ENCODE data around the gene FGFBP3. TPM values are rescaled to one million over a fixed set of nuclear protein-coding genes. Genes with fewer than 3 reads are reported as not detected.
"Not testable (repeated sequence)": the region's sequence is repeated elsewhere in the genome, so short reads cannot be mapped to it uniquely, and the experiment has no call there.

The FGFBP3 gene
- polyA plus RNA-seq, 2 of the 4 experiments (the other 2 are of a cell fraction) = 0.70 to 2.7 TPM

GRCh38 chr10:91896212-91896756 lies 13.0 kb downstream of the FGFBP3 start:
- ChIA-PET CTCF (interaction anchor here (5.2 kb wide), 1 partner anchor 12 kb away, joined by 23 read pairs; the partner anchor contains the start of gene FGFBP3), POLR2A (no interaction called here)
- no peaks in the 10 kb centered on the region for H3K9me3 ChIP-seq
- H3K4me3 ChIP-seq = no peak overlapping the region
- peaks cover 11% of the 10 kb centered on the region for H3K4me1 ChIP-seq
- no peak overlapping the region for H3K27ac ChIP-seq
- FAIRE-seq = no peak
- H3K4me2 ChIP-seq = no peak overlapping the region
- no peak for DNase-seq (ENCODE audit: low read depth in 1 of 2, low spot score in 1 of 2)
- no peak for ATAC-seq
- WGBS (ENCODE audit: missing lambda C conversion rate) = 83% methylated on average over 3 of the region's 3 CpGs
- TF ChIP-seq EHMT2 (IDR thresholded peaks at IDR 0.05; ENCODE audit: low read depth) (no peak), CEBPB (IDR thresholded peaks at IDR 0.05) (no peak), FOSL2 (IDR thresholded peaks at IDR 0.05) (no peak), FOSL2 (CRISPR knock-in tag; IDR thresholded peaks at IDR 0.05) (no peak), HMGXB4 (CRISPR knock-in tag; IDR thresholded peaks at IDR 0.05; ENCODE audit: borderline replicate concordance) (no peak), ZC3H11A (IDR thresholded peaks at IDR 0.05) (no peak), HOXA7 (CRISPR knock-in tag; IDR thresholded peaks at IDR 0.05) (no peak), CBX2 (IDR thresholded peaks at IDR 0.05; ENCODE audit: borderline replicate concordance, low read depth) (no peak)

GRCh38 chr10:91894261-91894685 lies 15.0 kb downstream of the FGFBP3 start:
- POLR2A ChIA-PET; H3K4me3 ChIP-seq; ATAC-seq; DNase-seq (ENCODE audit: low read depth in 1 of 2, low spot score in 1 of 2); H3K27ac ChIP-seq; H3K4me2 ChIP-seq; H3K9me3 ChIP-seq; FAIRE-seq: not testable (repeated sequence)
- H3K4me1 ChIP-seq = peaks cover 12% of the 10 kb centered on the region
- CTCF ChIA-PET = interaction anchor here (1.6 kb wide), 1 partner anchor 13 kb away, joined by 5 read pairs; no protein-coding TSS in a partner anchor
- whole genome bisulfite sequencing (ENCODE audit: missing lambda C conversion rate) = 89% methylated on average over 14 of the region's 14 CpGs

- POLR2A ChIA-PET = interaction anchor here (0.6 kb wide), 1 partner anchor 15 kb away, joined by 3 read pairs; no protein-coding TSS in a partner anchor
- ATAC-seq (no peak), FAIRE-seq (no peak), DNase-seq (ENCODE audit: low read depth in 1 of 2, low spot score in 1 of 2) (no peak)
- peaks cover 14% of the 10 kb centered on the region for H3K4me1 ChIP-seq
- no peak overlapping the region for H3K4me2 ChIP-seq
- H3K4me3 ChIP-seq = no peak overlapping the region
- TF ChIP-seq NFE2L2 (conservative IDR thresholded peaks at IDR 0.05; ENCODE audit: low read length) (no peak), EP300 (IDR thresholded peaks at IDR 0.05) (no peak), FOXS1 (CRISPR knock-in tag; IDR thresholded peaks at IDR 0.05) (no peak), RNF2 (IDR thresholded peaks at IDR 0.05; ENCODE audit: borderline replicate concordance, low read depth) (no peak), CBX2 (IDR thresholded peaks at IDR 0.05; ENCODE audit: borderline replicate concordance, low read depth) (no peak), JUN (IDR thresholded peaks at IDR 0.05) (no peak), EHF (CRISPR knock-in tag; IDR thresholded peaks at IDR 0.05) (no peak), JUNB (IDR thresholded peaks at IDR 0.05) (no peak)
- no peaks in the 10 kb centered on the region for H3K9me3 ChIP-seq
- H3K27ac ChIP-seq = no peak overlapping the region
- CTCF ChIA-PET = interaction anchor here (1.4 to 1.7 kb wide), 3 partner anchors 12 to 20 kb away, joined by 3 to 5 read pairs (median 4); no protein-coding TSS in a partner anchor
- WGBS (ENCODE audit: missing lambda C conversion rate) = 92% methylated on average over 2 of the region's 2 CpGs
These were observed 16.2 kb downstream of the FGFBP3 start for GRCh38 chr10:91893051-91893450.

DNA sequence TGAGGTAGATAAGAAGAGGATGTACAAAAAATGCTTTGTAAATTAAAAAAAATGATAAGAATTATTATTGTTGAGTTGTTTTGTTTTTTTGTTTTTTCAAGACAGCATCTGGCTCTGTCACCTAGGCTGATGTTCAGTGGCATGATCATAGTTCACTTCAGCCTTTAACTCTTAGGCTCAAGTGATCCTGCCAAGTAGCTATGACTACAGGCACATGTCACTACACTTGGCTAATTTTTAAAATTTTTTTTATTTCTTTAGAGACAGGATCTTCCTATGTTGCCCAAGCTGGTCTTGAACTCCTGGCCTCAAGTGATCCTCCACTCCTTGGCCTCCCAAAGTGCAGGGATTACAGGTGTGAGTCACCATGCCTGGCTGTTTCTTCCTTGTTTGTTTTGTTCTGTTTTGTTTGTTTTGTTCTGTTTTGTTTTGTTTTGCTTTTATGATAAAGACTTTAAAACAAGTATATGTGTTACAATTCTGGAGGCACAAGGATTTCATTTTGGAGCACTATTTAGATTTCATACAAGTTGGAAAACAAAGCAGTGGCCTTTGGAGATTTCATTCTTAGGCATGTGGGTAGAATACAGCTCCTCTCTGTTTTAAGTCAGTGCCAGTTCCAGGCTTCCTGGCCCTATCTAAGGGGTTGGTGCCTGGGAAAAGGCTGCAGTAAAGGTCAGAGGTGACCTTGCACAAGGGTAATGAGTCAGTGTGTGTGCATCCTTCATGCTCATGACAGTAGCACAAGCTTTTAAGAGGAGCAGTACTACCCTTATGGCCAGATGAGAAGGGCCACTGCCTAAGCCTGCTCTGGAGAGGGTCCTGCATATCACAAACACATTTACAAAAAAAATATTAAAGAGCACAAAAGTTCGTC lies 17.9 kb downstream of the FGFBP3 start:
- peak; percentile 46 for FAIRE-seq
- peak; percentile 88 to 90 for ATAC-seq
- ChIA-PET POLR2A (no interaction called here), CTCF (interaction anchor here (1.1 to 1.5 kb wide), 4 partner anchors 10 to 133 kb away, joined by 3 to 5 read pairs (median 3); no protein-coding TSS in a partner anchor)
- no peak overlapping the region for H3K4me3 ChIP-seq
- peaks cover 17% of the 10 kb centered on the region for H3K4me1 ChIP-seq
- WGBS (ENCODE audit: missing lambda C conversion rate) = 68% methylated on average over 1 of the region's 1 CpG
- H3K9me3 ChIP-seq = no peaks in the 10 kb centered on the region
- peak; percentile 30 to 80 for DNase-seq (ENCODE audit: low read depth in 1 of 2, low spot score in 1 of 2)
- H3K27ac ChIP-seq = peak overlapping the region in 1 of 2 experiments; percentile 20; a peak in 2 of 6 replicates
- H3K4me2 ChIP-seq = peak overlapping the region; percentile 13; the same call in 1 of the 3 replicates
- TF ChIP-seq NR3C1 (IDR thresholded peaks at IDR 0.05) (no peak), ZFP36 (IDR thresholded peaks at IDR 0.05; ENCODE audit: borderline replicate concordance, partially characterized antibody) (no peak), CHD4 (IDR thresholded peaks at IDR 0.05; ENCODE audit: borderline replicate concordance) (peak; percentile 72; the same call in 1 of the 2 replicates), POLR2A (IDR thresholded peaks at IDR 0.05; ENCODE audit: low read length) (no peak), ZNF302 (CRISPR knock-in tag; IDR thresholded peaks at IDR 0.05) (no peak), MAX (IDR thresholded peaks at IDR 0.05) (0 out of 2 replicates have a peak, but pooled peaks have one; percentile 16), FOSL2 (IDR thresholded peaks at IDR 0.05) (0 out of 2 replicates have a peak, but pooled peaks have one; percentile 29), FOSL2 (CRISPR knock-in tag; IDR thresholded peaks at IDR 0.05) (peak; percentile 61), JUNB (IDR thresholded peaks at IDR 0.05) (peak; percentile 26; the same call in 1 of the 2 replicates), CEBPB (IDR thresholded peaks at IDR 0.05) (peak; percentile 23 to 62; a peak in 1 of 4 replicates)

All from A549 (cell line).